OCI-LY3 (cell line): ENCODE measurements around the gene ANKFN1.

Experiments used
- H2AFZ ChIP-seq: fragments of 200-600, 300-600 bp; shearing (Covaris generic); 2 replicates; pipeline ENCODE4 v1.6.0; 2014; ENCODE audit warnings: antibody characterized with exemption, low read depth, low read length
- H3K27ac ChIP-seq: fragments of 200-600, 300-600 bp; sonication (generic); 2 replicates; pipeline ENCODE4 v1.5.1; 2014; ENCODE audit warnings: mild to moderate bottlenecking, low read length, moderate library complexity, mixed read lengths
- H3K27me3 ChIP-seq: fragments of 200-600, 300-600 bp; sonication (generic); 2 replicates; pipeline ENCODE4 v1.6.1; 2014; ENCODE audit warnings: low read depth, low read length, mixed read lengths
- H3K36me3 ChIP-seq: fragments of 200-600, 300-600 bp; sonication (generic); replicated peaks from 2 replicates; pipeline ENCODE3; 2014; ENCODE audit warnings: low read depth, low read length, mixed read lengths
- H3K4me1 ChIP-seq: fragments of 300-600, 200-600 bp; sonication (generic); 2 replicates; pipeline ENCODE4 v1.6.1; 2014; ENCODE audit warnings: low read length, mixed read lengths
- H3K4me2 ChIP-seq: fragments of 200-600, 300-600 bp; sonication (generic); 2 replicates; pipeline ENCODE4 v1.6.1; 2014; ENCODE audit warnings: low read length, mixed read lengths
- H3K4me3 ChIP-seq: fragments of 300-600, 200-600 bp; sonication (generic); 2 replicates; pipeline ENCODE4 v1.5.1; 2014; ENCODE audit warnings: antibody characterized with exemption, mild to moderate bottlenecking, low read length, moderate library complexity
- H3K79me2 ChIP-seq: fragments of 300-600, 200-600 bp; shearing (Covaris generic); 2 replicates; pipeline ENCODE4 v1.6.1; 2014; ENCODE audit warnings: mild to moderate bottlenecking, low read length, mixed read lengths
- H3K9ac ChIP-seq: fragments of 300-600, 200-600 bp; shearing (Covaris generic); 2 replicates; pipeline ENCODE4 v1.6.0; 2014; ENCODE audit warnings: mild to moderate bottlenecking, low read length, moderate library complexity
- H3K9me3 ChIP-seq: fragments of 200-600, 300-600 bp; shearing (Covaris generic); 2 replicates; pipeline ENCODE4 v1.6.1; 2014; ENCODE audit warnings: low read length, mixed read lengths; ENCODE audit not compliant: insufficient read depth
- H4K20me1 ChIP-seq: fragments of 200-600, 300-600 bp; sonication (generic); 2 replicates; pipeline ENCODE4 v1.6.1; 2016; ENCODE audit warnings: low read length, mixed read lengths; ENCODE audit not compliant: insufficient read depth
- CTCF ChIP-seq: fragments of 200-600, 300-600 bp; sonication (generic); IDR thresholded peaks from 2 replicates; pipeline ENCODE4 v1.5.1; 2014; ENCODE audit warnings: antibody characterized with exemption, low read length, low read depth
- EZH2phosphoT487 ChIP-seq: fragments of 200-600 bp; shearing (Covaris generic); IDR thresholded peaks from 2 replicates; pipeline ENCODE4 v1.6.1; 2018; ENCODE audit warnings: antibody characterized with exemption, mixed run types, low read depth

ANKFN1 gene

GRCh38 chr17:56244268-56244890, 91.1 kb downstream of the ANKFN1 start:
- Histone ChIP-seq H3K79me2 (no peaks in the 10 kb centered on the region), H3K4me3 (no peak overlapping the region), H3K27ac (no peak overlapping the region), H3K27me3 (no peaks in the 10 kb centered on the region), H3K4me2 (no peak overlapping the region), H4K20me1 (no peaks in the 10 kb centered on the region), H3K9ac (no peak overlapping the region), H3K9me3 (no peaks in the 10 kb centered on the region), H2AFZ (no peak overlapping the region), H3K4me1 (no peaks in the 10 kb centered on the region), H3K36me3 (no peaks in the 10 kb centered on the region)
- TF ChIP-seq CTCF = no peak

GRCh38 chr17:56247816-56248215, 94.5 kb downstream of the ANKFN1 start:
- H3K36me3 ChIP-seq = no peaks in the 10 kb centered on the region
- no peaks in the 10 kb centered on the region for H4K20me1 ChIP-seq
- no peak overlapping the region for H2AFZ ChIP-seq
- TF ChIP-seq CTCF = no peak
- TF ChIP-seq EZH2phosphoT487 = no peak
- no peaks in the 10 kb centered on the region for H3K4me1 ChIP-seq
- H3K9ac ChIP-seq = no peak overlapping the region
- no peak overlapping the region for H3K27ac ChIP-seq
- no peak overlapping the region for H3K4me2 ChIP-seq
- no peak overlapping the region for H3K4me3 ChIP-seq
- no peaks in the 10 kb centered on the region for H3K9me3 ChIP-seq
- no peaks in the 10 kb centered on the region for H3K79me2 ChIP-seq
- no peaks in the 10 kb centered on the region for H3K27me3 ChIP-seq

GRCh38 chr17:56257075-56257474, 103.8 kb downstream of the ANKFN1 start:
- Histone ChIP-seq H3K27me3 (no peaks in the 10 kb centered on the region), H4K20me1 (no peaks in the 10 kb centered on the region), H3K4me1 (no peaks in the 10 kb centered on the region), H3K4me2 (no peak overlapping the region), H3K27ac (no peak overlapping the region), H3K79me2 (no peaks in the 10 kb centered on the region), H3K9ac (no peak overlapping the region), H2AFZ (no peak overlapping the region), H3K36me3 (no peaks in the 10 kb centered on the region), H3K4me3 (no peak overlapping the region), H3K9me3 (no peaks in the 10 kb centered on the region)
- TF ChIP-seq EZH2phosphoT487 (no peak), CTCF (no peak)

- no peak overlapping the region for H3K4me3 ChIP-seq
- H3K9ac ChIP-seq = no peak overlapping the region
- H3K36me3 ChIP-seq = no peaks in the 10 kb centered on the region
- no peaks in the 10 kb centered on the region for H3K79me2 ChIP-seq
- TF ChIP-seq EZH2phosphoT487 (no peak), CTCF (no peak)
- no peaks in the 10 kb centered on the region for H3K9me3 ChIP-seq
- H3K27me3 ChIP-seq = peaks cover 7% of the 10 kb centered on the region; the same call in 1 of the 2 replicates
- no peaks in the 10 kb centered on the region for H4K20me1 ChIP-seq
- H3K4me1 ChIP-seq = no peaks in the 10 kb centered on the region
- H2AFZ ChIP-seq = no peak overlapping the region
- no peak overlapping the region for H3K4me2 ChIP-seq
- no peak overlapping the region for H3K27ac ChIP-seq
Measured at GRCh38 chr17:56260376-56261002, 107.2 kb downstream of the ANKFN1 start.
